NCI-H1417 treated with DMSO at 0.1 percent for 48 hours (cell line): ENCODE measurements around the gene STAC3.
"Not testable (repeated sequence)": the region's sequence is repeated elsewhere in the genome, so short reads cannot be mapped to it uniquely, and the experiment has no call there.

Experiments used
- DNase-seq: peaks from one replicate; lab custom pipeline; 2025; lab: John Stamatoyannopoulos, UW

The STAC3 gene

GRCh38 chr12:57250956-57251355 is at the start of gene STAC3:
TSS of gene STAC3 (minus strand) at chr12:57251187. CDS start at chr12:57249636, 1,551 bp downstream.
- DNase-seq, result no peak

DNA sequence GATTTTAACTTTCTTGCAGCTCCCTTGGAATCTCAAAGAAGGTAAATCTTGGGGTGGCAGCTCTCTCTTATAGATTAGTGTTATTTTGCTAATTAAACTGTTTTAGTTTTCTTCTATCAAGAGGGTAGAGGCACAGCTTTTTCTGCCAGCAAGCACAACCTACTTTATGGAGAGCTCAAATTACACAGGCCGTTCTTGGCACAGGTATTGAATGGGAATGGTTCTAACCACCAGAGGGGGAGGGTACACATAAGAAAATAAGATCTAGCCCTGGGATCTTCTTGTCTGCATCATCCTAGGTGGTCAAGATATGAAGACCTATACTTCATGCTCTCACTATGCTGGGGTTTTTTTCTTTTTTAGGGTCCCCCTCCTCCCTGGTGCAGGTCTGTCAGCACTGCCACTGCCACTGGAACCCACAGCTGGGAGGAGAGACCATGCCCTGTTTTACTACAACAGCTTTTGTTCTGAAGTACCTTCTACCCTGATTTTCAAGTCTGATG is 48.6 kb upstream of the STAC3 start:
- DNase-seq, result no peak

DNA sequence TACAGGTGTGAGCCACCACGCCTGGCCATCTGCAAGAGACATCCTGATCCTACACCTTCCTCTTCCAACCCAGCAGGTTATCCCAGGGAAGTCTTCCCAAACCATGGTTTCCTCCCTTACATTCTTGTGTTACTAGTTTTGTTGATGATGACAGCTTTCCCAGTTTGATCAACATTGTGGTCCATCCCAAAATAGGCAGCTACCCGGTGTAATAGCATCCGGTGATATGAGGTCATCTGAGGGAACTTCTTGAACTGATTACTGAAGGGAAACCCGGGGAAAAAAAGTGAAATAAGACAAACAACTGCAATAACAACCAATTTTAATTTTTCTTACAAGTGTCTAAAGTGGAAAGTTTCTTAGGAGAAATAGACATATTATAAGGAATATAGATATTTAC is 45.3 kb upstream of the STAC3 start:
- no peak for DNase-seq

DNA sequence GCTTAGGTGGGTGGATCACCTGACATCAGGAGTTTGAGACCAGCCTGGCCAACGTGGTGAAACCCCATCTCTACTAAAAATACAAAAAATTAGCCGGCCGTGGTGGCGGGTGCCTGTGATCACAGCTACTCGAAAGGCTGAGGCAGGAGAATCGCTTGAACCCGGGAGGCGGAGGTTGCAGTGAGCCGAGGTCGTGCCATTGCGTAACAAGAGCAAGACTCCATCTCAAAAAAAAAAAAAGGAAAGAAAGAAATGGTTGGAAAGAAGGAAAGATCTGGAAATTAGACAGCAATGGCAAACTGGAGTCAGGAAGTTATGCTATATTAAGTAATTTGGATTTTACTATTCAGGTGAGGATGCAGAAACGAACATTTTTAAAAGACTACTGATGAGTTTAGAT is 31.1 kb upstream of the STAC3 start:
- DNase-seq, result not testable (repeated sequence)

DNA sequence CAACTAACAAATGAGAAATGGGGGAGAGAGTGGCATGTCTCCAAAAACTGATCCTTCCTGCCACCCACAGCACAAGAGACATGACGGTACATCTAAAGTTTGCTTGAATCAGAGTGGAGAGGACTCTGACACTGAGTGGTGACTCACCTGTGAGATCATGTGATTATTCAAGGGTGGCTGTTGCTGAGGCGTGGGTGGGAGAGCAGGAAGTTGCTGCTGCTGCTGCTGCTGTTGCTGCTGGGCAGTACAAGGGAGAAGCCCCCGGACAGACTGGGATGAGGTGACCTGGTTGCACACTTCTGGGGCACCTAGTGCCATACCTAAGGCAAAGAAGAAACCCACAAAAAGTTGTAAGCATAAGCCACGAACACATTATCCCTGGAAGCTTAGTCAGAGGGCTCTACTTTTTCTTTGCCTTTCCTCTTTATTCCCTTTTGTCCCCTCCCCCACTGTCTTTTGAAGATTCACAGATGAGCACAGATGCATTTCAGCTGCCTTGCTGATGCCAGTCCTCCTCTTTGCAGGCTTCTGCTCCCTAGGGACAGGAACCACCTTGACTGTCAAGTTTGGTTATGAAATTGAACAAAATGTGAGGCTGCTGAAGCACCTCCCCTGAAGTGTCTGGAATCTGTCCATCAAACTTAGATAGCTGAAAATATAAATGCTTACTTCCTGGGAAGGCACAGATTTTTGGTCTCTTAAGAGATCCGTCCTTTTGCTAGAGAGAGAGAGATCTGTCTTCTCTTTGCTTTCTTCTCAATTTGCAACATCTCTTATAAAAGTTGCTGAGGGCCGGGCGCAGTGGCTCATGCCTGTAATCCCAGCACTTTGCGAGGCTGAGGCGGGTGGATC is 29.4 kb upstream of the STAC3 start:
- DNase-seq, result no peak

- DNase-seq, result no peak
Observed at GRCh38 chr12:57278465-57279381, 27.7 kb upstream of the STAC3 start.

GRCh38 chr12:57276935-57277563 is 26.1 kb upstream of the STAC3 start:
- no peak for DNase-seq

DNA sequence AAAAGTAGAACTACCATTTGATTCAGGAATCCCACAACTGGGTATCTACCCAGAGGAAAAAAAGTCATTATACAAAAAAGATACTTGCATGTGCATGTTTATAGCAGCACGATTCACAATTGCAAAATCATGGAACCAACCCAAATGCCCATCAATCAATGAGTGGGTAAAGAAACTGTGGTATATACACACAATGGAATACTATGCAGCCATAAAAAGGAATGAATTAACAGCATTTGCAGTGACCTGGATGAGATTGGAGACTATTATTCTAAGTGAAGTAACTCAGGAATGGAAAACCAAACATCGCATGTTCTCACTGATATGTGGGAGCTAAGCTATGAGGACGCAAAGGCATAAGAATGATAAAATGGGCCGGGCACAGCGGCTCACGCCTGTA is 25.2 kb upstream of the STAC3 start:
- not testable (repeated sequence) for DNase-seq

DNA sequence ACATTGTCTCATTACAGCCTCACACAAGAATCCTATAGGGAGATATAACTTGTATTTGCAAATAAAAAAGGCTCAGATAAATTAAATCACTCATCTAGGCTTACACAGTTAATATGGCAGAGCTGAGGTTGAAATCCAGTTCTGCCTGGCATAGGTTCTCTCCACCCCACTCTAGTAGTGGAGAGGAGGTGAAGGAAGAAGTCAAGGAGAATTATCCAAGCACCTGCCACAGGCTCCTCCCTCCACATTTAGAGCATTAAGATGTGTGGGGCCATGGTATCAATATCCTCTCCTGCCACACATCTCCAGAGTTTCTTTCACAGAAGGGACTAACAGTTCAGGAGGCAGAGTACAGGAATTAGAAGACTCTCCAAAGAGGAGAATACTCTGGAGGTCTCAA is 22.5 kb upstream of the STAC3 start:
- DNase-seq, result no peak

DNA sequence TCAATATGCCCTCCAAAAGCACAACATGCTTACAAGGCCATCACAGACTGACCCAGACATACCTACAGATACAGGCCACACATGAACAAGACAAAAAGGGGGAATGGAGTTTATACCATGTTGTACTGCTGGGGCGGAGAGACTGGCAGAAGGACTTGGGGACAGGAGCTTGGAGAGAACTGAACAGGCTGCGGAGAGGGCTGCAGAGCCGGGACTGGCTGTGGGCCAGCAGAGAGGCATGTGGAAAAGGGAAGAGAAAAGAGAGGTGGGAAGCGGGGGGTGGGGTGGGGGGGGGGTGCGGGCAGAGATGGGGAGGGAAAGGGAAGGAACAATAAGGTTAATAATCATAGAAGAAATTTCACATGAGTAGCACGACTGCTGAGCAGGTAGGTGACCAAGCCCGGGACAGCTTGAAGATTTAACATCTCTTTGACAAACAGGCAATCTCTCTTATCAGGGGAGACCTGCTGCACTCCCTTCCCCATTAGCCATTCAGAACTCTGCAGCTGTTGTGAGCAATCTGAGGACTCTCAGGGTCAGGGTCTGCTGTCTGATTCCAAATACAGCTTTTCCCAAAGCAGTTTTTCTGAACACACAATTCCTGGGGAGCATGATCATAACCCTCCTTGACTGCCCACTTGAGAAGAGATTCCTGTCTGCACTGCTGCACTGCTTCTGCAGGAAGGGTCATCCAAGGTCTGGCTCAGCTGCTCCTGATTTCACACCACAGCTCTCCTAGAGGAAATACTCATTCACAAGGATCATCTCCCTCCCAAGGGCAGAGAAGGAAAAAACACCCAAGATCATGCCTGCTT is 21.6 kb upstream of the STAC3 start:
- DNase-seq, result no peak

GRCh38 chr12:57270966-57271470 is 20.0 kb upstream of the STAC3 start:
- no peak for DNase-seq

GRCh38 chr12:57268264-57268663 is 17.3 kb upstream of the STAC3 start:
- no peak for DNase-seq

- no peak for DNase-seq
Observed at GRCh38 chr12:57266681-57267080, 15.7 kb upstream of the STAC3 start.

DNA sequence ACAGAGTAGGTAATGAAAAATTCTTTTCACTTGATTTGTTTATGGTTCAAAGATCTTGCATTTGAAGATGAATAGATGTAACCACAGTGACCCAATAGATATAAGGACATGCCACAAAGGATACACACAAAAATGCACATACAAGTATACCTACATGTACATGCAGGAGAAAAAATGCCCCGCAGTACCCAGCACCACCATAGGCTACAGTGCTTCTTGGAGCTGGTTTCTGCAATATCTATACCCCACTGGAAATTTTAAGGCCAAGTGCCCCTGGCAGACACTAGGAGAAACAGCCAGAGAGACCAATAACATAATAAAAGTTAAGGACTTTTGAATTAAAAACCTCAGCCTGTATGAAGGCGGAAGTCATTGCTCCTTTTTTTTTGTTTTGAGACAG is 12.1 kb upstream of the STAC3 start:
- no peak for DNase-seq

- no peak for DNase-seq
Observed at GRCh38 chr12:57262126-57262822, 11.3 kb upstream of the STAC3 start.

GRCh38 chr12:57261428-57261865 is 10.5 kb upstream of the STAC3 start:
- peak; percentile 91 for DNase-seq

DNA sequence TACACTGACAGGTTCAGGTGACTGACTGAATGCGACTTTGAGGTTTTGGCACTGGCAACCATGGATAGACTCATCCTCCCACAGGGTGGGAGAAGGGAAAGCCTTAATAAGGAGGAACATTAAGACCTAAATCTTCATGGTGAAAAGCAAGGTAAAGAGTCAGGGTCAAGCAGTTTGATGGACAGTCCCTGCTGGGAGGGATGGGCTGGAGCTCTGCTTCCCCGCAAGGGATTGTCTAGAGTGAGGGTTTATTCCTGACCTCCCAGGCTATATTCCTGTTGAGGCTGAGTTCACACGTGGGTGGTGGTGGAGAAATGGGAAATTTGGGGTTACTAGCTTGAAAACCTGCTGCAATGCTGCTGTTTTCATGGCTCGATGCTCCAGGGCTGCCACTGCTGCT is 9.4 kb upstream of the STAC3 start:
- no peak for DNase-seq

DNA sequence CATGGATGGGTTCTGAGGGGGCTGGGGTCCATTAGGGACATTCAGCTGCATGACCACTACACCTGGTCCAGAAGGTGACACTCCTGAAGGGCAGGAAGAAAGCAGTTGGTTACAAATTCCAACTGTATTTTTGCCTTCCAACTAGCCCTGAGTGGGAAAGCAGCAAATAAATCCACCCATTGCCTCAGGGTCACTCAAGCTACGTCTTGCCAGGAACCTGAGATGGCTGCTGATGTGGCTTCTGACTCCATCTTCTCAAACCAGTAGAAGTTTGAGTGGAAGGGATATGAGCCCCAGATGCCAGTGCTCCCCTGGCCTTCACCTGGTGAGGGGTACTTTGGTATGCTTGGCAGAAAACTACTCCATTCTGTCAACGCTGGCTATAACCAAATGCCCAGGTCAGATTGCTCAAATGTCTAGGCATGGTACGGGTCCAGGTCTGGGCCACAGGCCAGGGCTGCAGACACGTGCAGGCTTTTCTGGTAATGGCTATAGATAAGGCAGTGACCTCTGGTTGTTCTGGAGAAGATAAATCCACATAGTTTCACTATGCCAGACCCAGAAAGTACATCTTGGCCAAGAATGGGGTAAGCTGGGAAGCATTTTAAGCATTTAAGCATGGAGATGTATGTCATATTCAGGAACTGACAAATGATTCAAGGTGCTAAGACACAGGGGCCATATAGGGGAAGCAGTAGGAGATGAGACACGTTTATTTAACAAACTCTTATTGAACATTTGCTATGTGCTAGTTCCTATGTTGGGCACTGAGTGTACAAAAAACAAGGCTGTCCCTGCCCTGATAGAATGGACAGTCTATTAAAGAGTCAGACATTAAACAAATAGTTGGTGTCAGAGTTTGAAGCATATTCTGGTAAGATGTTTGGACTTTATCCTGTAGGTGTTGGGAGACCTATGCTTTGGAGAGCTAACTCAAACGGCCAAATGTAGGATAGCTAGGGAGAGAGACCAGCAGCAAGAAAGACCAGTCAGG is 8.3 kb upstream of the STAC3 start:
- no peak for DNase-seq

DNA sequence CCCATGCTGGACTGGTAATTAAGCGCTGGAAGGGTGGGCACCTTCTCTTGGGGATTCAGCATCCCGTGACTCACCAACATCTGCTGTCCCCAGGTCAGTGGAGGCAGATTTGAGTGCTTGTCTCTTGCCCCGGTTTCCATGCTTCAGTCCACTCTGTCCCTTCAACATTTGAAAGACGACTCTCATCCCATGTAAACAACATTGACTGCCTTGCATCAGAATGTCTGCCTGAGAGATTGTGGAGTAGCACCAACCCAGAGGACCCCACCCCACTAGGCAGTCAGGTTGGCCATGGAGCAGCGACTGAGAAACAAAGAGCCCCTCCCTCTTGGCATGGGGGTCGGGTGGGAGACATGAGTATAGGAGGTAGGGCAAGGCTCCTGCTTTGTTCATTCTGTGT is 4.9 kb upstream of the STAC3 start:
- DNase-seq, result no peak
